ENCODE data around the gene HBE1. TPM values are rescaled to one million over a fixed set of nuclear protein-coding genes. Genes with fewer than 3 reads are reported as not detected.
"Not testable (repeated sequence)": the region's sequence is repeated elsewhere in the genome, so short reads cannot be mapped to it uniquely, and the experiment has no call there.

HBE1 gene
- not detected for total RNA-seq

GRCh38 chr11:5269715-5270147 is at the start of gene HBE1:
Gene HBE1 (minus strand): TSS chr11:5269945. CDS start chr11:5269890, 55 bp downstream.
- Histone ChIP-seq H3K4me1 (no peaks in the 10 kb centered on the region), H3K36me3 (no peaks in the 10 kb centered on the region), H3K27me3 (no peaks in the 10 kb centered on the region), H3K9me3 (no peaks in the 10 kb centered on the region), H3K27ac (no peak within 1 kb of the TSS), H3K4me3 (no peak within 1 kb of the TSS)
- no peak for DNase-seq
- TF ChIP-seq CTCF (IDR thresholded peaks at IDR 0.05) (no peak), POLR2A (IDR thresholded peaks at IDR 0.05) (no peak)

- no peak overlapping the region for H3K4me3 ChIP-seq
- no peaks in the 10 kb centered on the region for H3K9me3 ChIP-seq
- no peaks in the 10 kb centered on the region for H3K36me3 ChIP-seq
- no peak for DNase-seq
- H3K27ac ChIP-seq = no peak overlapping the region
- TF ChIP-seq POLR2A (IDR thresholded peaks at IDR 0.05) = no peak
- no peak for TF ChIP-seq CTCF (IDR thresholded peaks at IDR 0.05)
- H3K27me3 ChIP-seq = no peaks in the 10 kb centered on the region
- no peaks in the 10 kb centered on the region for H3K4me1 ChIP-seq
Observed at GRCh38 chr11:5317292-5317691, 47.5 kb upstream of the HBE1 start.

- H3K27me3 ChIP-seq, H3K27ac ChIP-seq, H3K9me3 ChIP-seq, H3K36me3 ChIP-seq, H3K4me3 ChIP-seq, DNase-seq, H3K4me1 ChIP-seq: not testable (repeated sequence)
Observed at GRCh38 chr11:5313326-5314023, 43.7 kb upstream of the HBE1 start.

- H3K36me3 ChIP-seq = no peaks in the 10 kb centered on the region
- no peaks in the 10 kb centered on the region for H3K9me3 ChIP-seq
- no peak overlapping the region for H3K27ac ChIP-seq
- DNase-seq = no peak
- TF ChIP-seq CTCF (IDR thresholded peaks at IDR 0.05) = no peak
- no peak for TF ChIP-seq POLR2A (IDR thresholded peaks at IDR 0.05)
- no peak overlapping the region for H3K4me3 ChIP-seq
- no peaks in the 10 kb centered on the region for H3K27me3 ChIP-seq
- no peaks in the 10 kb centered on the region for H3K4me1 ChIP-seq
Observed at GRCh38 chr11:5310423-5310822, 40.7 kb upstream of the HBE1 start.

GRCh38 chr11:5307256-5308019 is 37.7 kb upstream of the HBE1 start:
- Histone ChIP-seq H3K27ac (no peak overlapping the region), H3K4me3 (no peak overlapping the region), H3K9me3 (no peaks in the 10 kb centered on the region), H3K27me3 (no peaks in the 10 kb centered on the region), H3K4me1 (no peaks in the 10 kb centered on the region), H3K36me3 (no peaks in the 10 kb centered on the region)
- TF ChIP-seq CTCF (IDR thresholded peaks at IDR 0.05) (no peak), POLR2A (IDR thresholded peaks at IDR 0.05) (no peak)
- DNase-seq = no peak

- no peak for TF ChIP-seq POLR2A (IDR thresholded peaks at IDR 0.05)
- no peak for TF ChIP-seq CTCF (IDR thresholded peaks at IDR 0.05)
- Histone ChIP-seq H3K4me3 (no peak overlapping the region), H3K36me3 (no peaks in the 10 kb centered on the region), H3K27me3 (no peaks in the 10 kb centered on the region), H3K27ac (no peak overlapping the region), H3K9me3 (no peaks in the 10 kb centered on the region), H3K4me1 (no peaks in the 10 kb centered on the region)
- no peak for DNase-seq
Observed at GRCh38 chr11:5304046-5304445, 34.3 kb upstream of the HBE1 start.

Measured in Peyer's patch (tissue), 4 donors.